ENCODE measurements around the gene TEX29.

TEX29 gene

DNA sequence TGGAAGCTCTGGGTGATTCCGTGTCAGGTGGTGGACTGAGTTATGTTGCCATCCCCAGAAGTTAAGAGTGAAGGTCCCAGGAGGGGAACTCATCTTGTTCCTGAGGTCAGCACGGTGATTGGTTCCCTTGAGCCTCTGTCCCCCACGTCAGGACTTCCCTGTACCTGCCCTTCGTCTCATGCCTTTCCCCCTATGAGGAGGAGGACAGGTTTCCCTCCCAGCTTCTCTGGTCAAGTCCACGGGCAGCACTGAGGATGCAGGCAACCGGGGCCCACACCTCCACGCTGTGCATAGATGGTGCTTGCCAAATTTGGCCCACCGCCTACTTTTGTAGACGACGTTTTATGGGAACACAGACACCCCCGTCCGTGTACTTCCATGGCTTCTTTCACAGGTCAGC, 42.7 kb downstream of the TEX29 start:
- in situ Hi-C loops (cut with HindIII; ENCODE audit: low sequenced_read_pairs), result no loop called here
- TF ChIP-seq, protein P1, sequence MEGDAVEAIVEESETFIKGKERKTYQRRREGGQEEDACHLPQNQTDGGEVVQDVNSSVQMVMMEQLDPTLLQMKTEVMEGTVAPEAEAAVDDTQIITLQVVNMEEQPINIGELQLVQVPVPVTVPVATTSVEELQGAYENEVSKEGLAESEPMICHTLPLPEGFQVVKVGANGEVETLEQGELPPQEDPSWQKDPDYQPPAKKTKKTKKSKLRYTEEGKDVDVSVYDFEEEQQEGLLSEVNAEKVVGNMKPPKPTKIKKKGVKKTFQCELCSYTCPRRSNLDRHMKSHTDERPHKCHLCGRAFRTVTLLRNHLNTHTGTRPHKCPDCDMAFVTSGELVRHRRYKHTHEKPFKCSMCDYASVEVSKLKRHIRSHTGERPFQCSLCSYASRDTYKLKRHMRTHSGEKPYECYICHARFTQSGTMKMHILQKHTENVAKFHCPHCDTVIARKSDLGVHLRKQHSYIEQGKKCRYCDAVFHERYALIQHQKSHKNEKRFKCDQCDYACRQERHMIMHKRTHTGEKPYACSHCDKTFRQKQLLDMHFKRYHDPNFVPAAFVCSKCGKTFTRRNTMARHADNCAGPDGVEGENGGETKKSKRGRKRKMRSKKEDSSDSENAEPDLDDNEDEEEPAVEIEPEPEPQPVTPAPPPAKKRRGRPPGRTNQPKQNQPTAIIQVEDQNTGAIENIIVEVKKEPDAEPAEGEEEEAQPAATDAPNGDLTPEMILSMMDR (IDR thresholded peaks at IDR 0.05; ENCODE audit: low read depth, low read length, missing control alignments), result no peak
- no peak for DNase-seq (ENCODE audit: low read depth)
- no peak overlapping the region for H3K4me3 ChIP-seq (ENCODE audit: low read depth, low read length)

DNA sequence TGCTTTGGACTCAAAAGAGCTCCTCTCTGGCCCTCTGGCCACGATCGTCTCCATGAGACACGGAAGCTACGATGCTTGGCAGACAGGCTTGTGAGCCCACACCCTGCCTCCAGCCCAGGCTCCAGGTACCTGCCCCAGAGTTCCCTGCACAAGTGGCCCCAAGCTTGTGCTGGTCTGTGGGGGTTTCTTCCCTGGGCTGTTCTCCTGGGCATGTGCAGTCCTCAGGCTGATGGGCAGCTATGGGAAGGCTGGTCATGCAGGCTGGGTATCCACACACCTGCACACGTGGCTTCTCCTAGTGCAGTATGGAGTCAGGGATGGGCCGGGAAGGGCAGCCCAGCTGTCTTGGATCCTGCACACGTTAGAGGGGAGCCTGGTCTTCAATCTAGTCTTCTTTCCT, 43.1 kb downstream of the TEX29 start:
- in situ Hi-C loops (cut with HindIII; ENCODE audit: low sequenced_read_pairs), result no loop called here
- no peak for DNase-seq (ENCODE audit: low read depth)
- TF ChIP-seq, protein P1 (IDR thresholded peaks at IDR 0.05; ENCODE audit: low read depth, low read length, missing control alignments), result no peak
- no peak overlapping the region for H3K4me3 ChIP-seq (ENCODE audit: low read depth, low read length)

DNA sequence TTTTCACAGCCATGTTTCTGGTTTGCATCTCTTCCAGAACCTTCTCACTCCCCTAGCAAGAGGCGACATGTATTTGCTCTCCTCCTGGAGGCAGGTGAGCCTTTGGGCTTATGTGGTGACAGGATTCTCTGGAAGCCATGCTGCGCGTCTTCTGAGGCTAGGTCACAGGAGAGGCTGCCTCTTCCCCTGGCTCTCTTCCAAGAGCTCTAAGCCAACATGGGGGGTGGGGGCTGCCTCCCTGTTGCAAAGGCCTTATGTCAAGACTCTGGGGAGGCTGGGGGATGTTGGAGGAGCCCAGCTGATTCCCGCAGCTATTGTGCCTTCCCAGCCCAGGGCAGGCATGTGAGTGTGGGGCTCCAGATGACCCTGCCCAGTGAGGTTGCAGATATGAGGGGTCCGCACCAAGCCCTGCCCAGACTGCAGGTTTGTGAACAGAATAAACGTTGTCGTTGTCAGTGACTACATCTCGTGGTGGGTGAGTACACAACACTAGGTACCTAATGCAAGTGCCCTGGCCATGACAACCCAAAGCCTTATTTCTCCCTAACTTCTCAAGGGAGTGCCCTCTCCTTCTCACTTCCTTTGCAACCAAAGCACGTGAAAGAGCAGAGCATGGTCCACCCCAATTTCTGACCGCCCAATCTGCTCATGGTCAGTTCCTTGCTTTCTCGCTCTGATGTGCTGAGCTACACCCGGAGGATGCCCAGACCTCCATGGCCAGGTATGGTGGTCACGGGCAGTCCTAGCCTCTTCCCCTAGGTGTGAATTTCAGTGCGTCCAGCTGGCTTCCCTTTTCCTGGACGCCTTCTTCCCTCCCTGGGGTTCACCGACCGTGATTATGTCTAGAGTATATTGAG, 44.9 kb downstream of the TEX29 start:
- TF ChIP-seq, protein P1 (IDR thresholded peaks at IDR 0.05; ENCODE audit: low read depth, low read length, missing control alignments), result no peak
- no peak for DNase-seq (ENCODE audit: low read depth)
- no peak overlapping the region for H3K4me3 ChIP-seq (ENCODE audit: low read depth, low read length)
- in situ Hi-C loops (cut with HindIII; ENCODE audit: low sequenced_read_pairs), result loop anchor here (5.0 kb wide), 1 partner anchor 52 kb away; no protein-coding TSS in a partner anchor

DNA sequence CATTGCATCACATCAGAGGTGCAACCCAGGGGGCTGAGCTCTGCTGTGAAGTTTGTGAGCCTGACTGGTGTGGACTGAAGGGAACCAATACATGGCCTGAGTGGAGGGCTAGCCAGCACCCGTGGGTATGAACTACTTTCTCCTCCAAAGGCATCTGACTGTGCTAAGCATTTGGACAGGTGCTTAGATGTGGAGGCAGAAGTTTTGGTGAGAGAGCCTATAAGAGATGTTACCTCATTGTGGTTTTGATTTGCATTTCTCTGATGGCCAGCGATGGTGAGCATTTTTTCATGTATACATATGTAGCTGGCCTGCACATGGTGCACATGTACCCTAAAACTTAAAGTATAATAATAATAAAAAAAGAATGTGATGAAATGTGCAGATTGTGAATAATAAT, 46.9 kb downstream of the TEX29 start:
- DNase-seq (ENCODE audit: low read depth), result no peak
- TF ChIP-seq, protein P1 (IDR thresholded peaks at IDR 0.05; ENCODE audit: low read depth, low read length, missing control alignments), result no peak
- H3K4me3 ChIP-seq (ENCODE audit: low read depth, low read length), result no peak overlapping the region
- in situ Hi-C loops (cut with HindIII; ENCODE audit: low sequenced_read_pairs), result loop anchor here (5.0 kb wide), 1 partner anchor 50 kb away; no protein-coding TSS in a partner anchor

DNA sequence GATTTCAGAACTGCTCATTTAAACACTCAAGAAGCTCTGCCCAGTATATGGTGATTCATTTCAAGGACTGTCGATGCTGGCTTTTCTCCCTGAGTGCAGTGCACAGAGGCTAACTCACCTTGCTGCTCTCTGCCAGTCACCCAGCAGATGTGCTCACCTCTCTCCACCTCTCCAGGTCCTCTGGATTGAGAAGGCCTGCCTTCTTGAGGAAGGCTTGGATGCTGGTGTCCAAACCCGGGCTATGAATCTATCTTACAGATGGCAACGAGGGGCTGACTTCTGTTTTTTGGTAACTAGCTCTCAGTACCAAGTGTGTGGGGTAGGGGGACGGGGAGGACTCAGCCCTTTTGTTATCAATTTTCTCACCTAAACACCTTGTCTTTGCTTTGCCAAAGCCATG, 47.6 kb downstream of the TEX29 start:
- in situ Hi-C loops (cut with HindIII; ENCODE audit: low sequenced_read_pairs), result loop anchor here (5.0 kb wide), 1 partner anchor 49 kb away; no protein-coding TSS in a partner anchor
- no peak for DNase-seq (ENCODE audit: low read depth)
- no peak overlapping the region for H3K4me3 ChIP-seq (ENCODE audit: low read depth, low read length)
- TF ChIP-seq, protein P1 (IDR thresholded peaks at IDR 0.05; ENCODE audit: low read depth, low read length, missing control alignments), result no peak

DNA sequence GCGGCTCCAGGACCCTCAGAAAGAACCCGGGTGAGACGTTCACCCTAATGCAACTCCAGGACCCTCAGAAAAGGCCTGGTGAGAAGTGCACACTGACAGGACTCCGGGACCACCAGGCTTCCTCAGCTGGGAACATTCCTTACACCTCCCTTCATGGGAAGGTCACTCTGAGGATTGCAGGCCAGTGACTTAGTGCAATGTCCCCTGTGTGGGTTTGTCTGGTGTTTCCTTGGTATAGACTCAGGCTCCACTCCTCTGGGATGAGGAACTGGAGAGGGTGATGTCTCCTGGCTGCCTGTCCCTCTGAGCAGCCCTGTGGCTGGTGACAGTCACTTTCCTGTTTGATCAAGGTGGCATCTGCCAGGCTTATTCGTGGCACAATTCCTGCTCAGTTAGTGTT, 49.7 kb downstream of the TEX29 start:
- in situ Hi-C loops (cut with HindIII; ENCODE audit: low sequenced_read_pairs), result no loop called here
- no peak overlapping the region for H3K4me3 ChIP-seq (ENCODE audit: low read depth, low read length)
- TF ChIP-seq, protein P1 (IDR thresholded peaks at IDR 0.05; ENCODE audit: low read depth, low read length, missing control alignments), result no peak
- no peak for DNase-seq (ENCODE audit: low read depth)
